C4-2B (cell line): ENCODE results near the gene CARD14.

ENCODE experiments used
- H3K27ac ChIP-seq: fragments of 450-650 bp; 2 replicates; pipeline ENCODE4 v1.5.1; 2017
- ZFX ChIP-seq: fragments of 450-650 bp; IDR thresholded peaks from 2 replicates; pipeline ENCODE4 v1.6.1; 2017
- TF ChIP-seq, protein P1 (sequence below): fragments of 450-650 bp; conservative IDR thresholded peaks from 2 replicates; pipeline ENCODE4 v1.5.1; 2017; ENCODE audit warnings: mild to moderate bottlenecking

CARD14 gene

GRCh38 chr17:80221351-80222105 lies 51.7 kb downstream of the CARD14 start:
- H3K27ac ChIP-seq = no peak overlapping the region; the same call in 1 of the 2 replicates
- TF ChIP-seq ZFX = no peak
- TF ChIP-seq, protein P1, sequence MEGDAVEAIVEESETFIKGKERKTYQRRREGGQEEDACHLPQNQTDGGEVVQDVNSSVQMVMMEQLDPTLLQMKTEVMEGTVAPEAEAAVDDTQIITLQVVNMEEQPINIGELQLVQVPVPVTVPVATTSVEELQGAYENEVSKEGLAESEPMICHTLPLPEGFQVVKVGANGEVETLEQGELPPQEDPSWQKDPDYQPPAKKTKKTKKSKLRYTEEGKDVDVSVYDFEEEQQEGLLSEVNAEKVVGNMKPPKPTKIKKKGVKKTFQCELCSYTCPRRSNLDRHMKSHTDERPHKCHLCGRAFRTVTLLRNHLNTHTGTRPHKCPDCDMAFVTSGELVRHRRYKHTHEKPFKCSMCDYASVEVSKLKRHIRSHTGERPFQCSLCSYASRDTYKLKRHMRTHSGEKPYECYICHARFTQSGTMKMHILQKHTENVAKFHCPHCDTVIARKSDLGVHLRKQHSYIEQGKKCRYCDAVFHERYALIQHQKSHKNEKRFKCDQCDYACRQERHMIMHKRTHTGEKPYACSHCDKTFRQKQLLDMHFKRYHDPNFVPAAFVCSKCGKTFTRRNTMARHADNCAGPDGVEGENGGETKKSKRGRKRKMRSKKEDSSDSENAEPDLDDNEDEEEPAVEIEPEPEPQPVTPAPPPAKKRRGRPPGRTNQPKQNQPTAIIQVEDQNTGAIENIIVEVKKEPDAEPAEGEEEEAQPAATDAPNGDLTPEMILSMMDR = no peak

- TF ChIP-seq ZFX = no peak
- TF ChIP-seq, protein P1 = no peak
- no peak overlapping the region for H3K27ac ChIP-seq
These were observed 52.7 kb downstream of the CARD14 start for GRCh38 chr17:80222376-80223141.

DNA sequence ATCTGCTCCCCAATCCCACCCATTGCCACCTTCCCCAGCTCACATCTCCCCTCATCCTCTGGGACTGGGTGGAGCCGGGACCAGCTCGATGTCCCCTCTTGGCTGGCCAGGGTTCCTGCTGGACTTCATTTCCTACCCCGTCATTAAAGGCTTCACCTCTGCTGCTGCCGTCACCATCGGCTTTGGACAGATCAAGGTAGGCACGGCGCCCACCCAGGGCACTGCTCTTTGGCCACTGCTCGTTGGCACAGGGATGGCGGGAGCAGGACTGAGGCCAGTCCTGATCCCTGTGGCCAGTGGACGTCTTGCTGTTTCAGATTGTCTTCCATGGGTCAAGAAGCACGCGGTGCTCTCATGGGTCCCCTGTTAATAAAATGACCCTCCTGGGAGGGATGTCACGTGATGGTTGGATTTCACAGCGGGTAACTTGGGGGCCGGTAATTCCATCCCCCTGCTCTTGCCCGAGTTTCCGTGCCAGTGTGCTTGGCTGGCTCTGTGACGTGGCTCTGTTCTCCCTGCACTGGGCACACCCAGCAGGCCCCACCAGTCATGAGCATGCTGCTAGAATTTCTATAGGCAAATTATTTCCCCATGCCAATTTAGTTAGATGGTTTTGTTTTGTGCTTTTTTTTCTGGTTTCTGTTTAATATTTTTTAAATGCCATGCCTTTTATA lies 53.4 kb downstream of the CARD14 start:
- TF ChIP-seq, protein P1 = no peak
- TF ChIP-seq ZFX = no peak
- no peak overlapping the region for H3K27ac ChIP-seq

DNA sequence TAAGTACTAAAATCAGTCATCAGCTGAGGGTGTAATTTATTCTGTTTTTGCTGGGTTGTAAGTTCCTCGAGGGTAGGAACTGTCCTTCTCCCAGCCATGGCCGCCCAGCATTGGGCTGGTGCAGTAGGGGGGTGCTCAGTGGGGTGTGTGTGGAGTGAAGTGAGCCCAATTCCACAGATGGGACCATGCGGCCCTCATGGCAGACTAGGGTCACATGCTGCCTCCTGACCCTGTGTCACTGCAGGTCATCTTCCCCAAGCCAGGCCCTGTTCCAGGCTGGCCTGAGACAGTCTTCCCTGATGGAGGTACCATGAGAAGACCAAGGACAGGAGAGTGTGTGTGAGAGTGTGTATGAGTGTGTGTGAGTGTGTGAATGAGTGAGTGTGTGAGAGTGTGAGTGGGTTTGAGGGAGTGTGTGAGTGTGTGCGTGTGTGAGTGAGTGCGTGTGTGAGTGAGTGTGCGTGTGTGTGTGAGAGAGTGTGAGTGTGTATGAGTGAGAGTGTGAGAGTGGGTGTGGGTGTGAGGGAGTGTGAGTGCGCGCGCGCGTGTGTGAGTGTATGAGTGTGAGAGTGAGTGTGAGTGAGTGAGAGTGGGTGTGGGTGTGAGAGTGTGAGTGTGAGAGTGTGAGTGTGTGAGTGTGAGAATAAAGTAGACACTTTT lies 54.1 kb downstream of the CARD14 start:
- TF ChIP-seq, protein P1 = no peak
- no peak for TF ChIP-seq ZFX
- no peak overlapping the region for H3K27ac ChIP-seq

DNA sequence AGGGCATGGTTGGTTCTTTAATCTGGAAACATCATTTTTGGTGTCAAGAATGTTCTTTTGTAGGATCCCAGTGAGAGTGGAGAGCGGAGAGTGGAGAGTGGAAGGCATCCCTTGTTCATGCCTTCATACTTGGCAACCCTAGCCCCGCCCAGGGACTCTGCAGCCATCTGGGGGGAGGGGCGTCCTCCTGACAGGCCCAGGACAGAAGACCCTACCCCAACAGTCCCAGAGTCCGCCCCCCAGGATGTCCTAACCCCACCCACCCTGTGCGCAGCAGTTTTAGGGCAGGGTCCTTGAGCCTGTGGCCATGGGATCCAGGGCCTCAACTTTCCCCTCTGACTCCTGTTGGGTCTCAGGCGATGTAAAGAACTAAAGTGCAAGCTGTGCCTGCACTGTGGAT lies 54.9 kb downstream of the CARD14 start:
- no peak for TF ChIP-seq ZFX
- TF ChIP-seq, protein P1 = no peak
- no peak overlapping the region for H3K27ac ChIP-seq

- TF ChIP-seq ZFX = no peak
- TF ChIP-seq, protein P1 = no peak
- H3K27ac ChIP-seq = no peak overlapping the region
These were observed 55.4 kb downstream of the CARD14 start for GRCh38 chr17:80225230-80225629.
